HepG2 (cell line): Measurements from ENCODE around the gene SGMS1. TPM values are rescaled to one million over a fixed set of nuclear protein-coding genes. Genes with fewer than 3 reads are reported as not detected.

ENCODE experiments used
- ATAC-seq: fragments of 200-7000 bp; cut with Tn5 transposase; 3 replicates; pipeline ENCODE4 v1.9.1; 2020; ENCODE audit warnings: mild to moderate bottlenecking, moderate library complexity
- BruUV-seq: library from RNA; stranded (reverse); fragments of 400-500 nt; replicated peaks from 2 replicates; lab custom pipeline; 2021; lab: Mats Ljungman, UMichigan
- CTCF ChIA-PET: fragments of 300-600 bp; formaldehyde crosslinking; extraction: SDS; loops from one replicate; lab custom pipeline; 2021; ENCODE audit warnings: low total read pairs, inconsistent platforms, low intra/inter-chr PET ratio; lab: Yijun Ruan, JAX
- POLR2A ChIA-PET: fragments of 350-600 bp; sonication (Branson Sonifier 250); formaldehyde crosslinking; loops from one replicate; lab custom pipeline; 2020; ENCODE audit warnings: antibody characterized with exemption, inconsistent platforms; lab: Yijun Ruan, JAX
- DNase-seq: peaks from one replicate; pipeline ENCODE4 v3.0.0-alpha.2; 2015; ENCODE audit warnings: low spot score
- FAIRE-seq: peaks from 3 replicates; lab custom pipeline; 2011; peaks lifted over from hg19 to GRCh38; lab: Jason Lieb, UNC
- H2AFZ ChIP-seq: one replicate; pipeline ENCODE4 v1.6.1; 2011; ENCODE audit warnings: low read length, inconsistent platforms
- H3K27ac ChIP-seq: fragments of 300-600 bp; 3 replicates; pipeline ENCODE4 v1.8.0; 2011; ENCODE audit warnings: mixed run types, mild to moderate bottlenecking, mixed read lengths, low read length, inconsistent platforms; ENCODE audit not compliant: insufficient read depth; ENCODE audit errors: extremely low read length
- H3K27me3 ChIP-seq, 2 experiments: fragments of 200-600 bp in 1 of 2; 2 replicates in 1 of 2; 3 replicates in 1 of 2; pipeline versions ENCODE4 v1.6.0 to v1.8.0; 2011; ENCODE audit warnings: low read length in 2 of 2, mild to moderate bottlenecking in 2 of 2, moderate library complexity in 2 of 2, inconsistent platforms in 1 of 2; ENCODE audit not compliant: insufficient read depth in 2 of 2, control insufficient read depth in 1 of 2
- H3K36me3 ChIP-seq, 2 experiments: fragments of 200-600 bp in 1 of 2; replicated peaks in 1 of 2; 2 replicates in 1 of 2; 3 replicates in 1 of 2; pipeline versions ENCODE4 v1.5.1 to v1.8.0; 2011; ENCODE audit warnings: low read length in 2 of 2, inconsistent platforms in 1 of 2; ENCODE audit not compliant: insufficient read depth in 2 of 2, control insufficient read depth in 1 of 2
- H3K4me1 ChIP-seq: 2 replicates; pipeline ENCODE4 v1.5.1; 2012; ENCODE audit warnings: low read length, inconsistent platforms; ENCODE audit not compliant: insufficient read depth
- H3K4me2 ChIP-seq: 2 replicates; pipeline ENCODE4 v1.6.0; 2011; ENCODE audit warnings: low read depth, low read length, inconsistent platforms
- H3K4me3 ChIP-seq, 3 experiments: fragments of 200-600 bp in 1 of 3; sonication (generic), shearing (Covaris generic) in 1 of 3; replicated peaks in 1 of 3; 2 replicates each; pipeline ENCODE4 v1.5.1; 2011 to 2016; ENCODE audit warnings: low read length in 3 of 3, inconsistent platforms in 2 of 3, low read depth in 2 of 3, mild to moderate bottlenecking in 2 of 3, control low read depth in 1 of 3, mixed read lengths in 1 of 3; ENCODE audit not compliant: insufficient read depth in 1 of 3
- H3K79me2 ChIP-seq: one replicate; pipeline ENCODE4 v1.6.1; 2011; ENCODE audit warnings: low read length, inconsistent platforms; ENCODE audit not compliant: insufficient read depth
- H3K9ac ChIP-seq: 2 replicates; pipeline ENCODE4 v1.6.0; 2011; ENCODE audit warnings: mild to moderate bottlenecking, low read depth, low read length, inconsistent platforms; ENCODE audit not compliant: insufficient read depth
- H3K9me3 ChIP-seq: 2 replicates; pipeline ENCODE4 v1.5.1; 2012; ENCODE audit warnings: mild to moderate bottlenecking, low read length
- H4K20me1 ChIP-seq: 2 replicates; pipeline ENCODE4 v1.6.0; 2011; ENCODE audit warnings: inconsistent platforms, mild to moderate bottlenecking, low read length, moderate library complexity; ENCODE audit not compliant: insufficient read depth
- AKAP8 ChIP-seq: sonication (generic); formaldehyde crosslinking; IDR thresholded peaks from 2 replicates; pipeline ENCODE4 v1.5.1; 2020; ENCODE audit warnings: mild to moderate bottlenecking, missing genetic modification reagents
- ATAD3A ChIP-seq: sonication (generic); formaldehyde crosslinking; IDR thresholded peaks from 2 replicates; pipeline ENCODE4 v1.4.0; 2020; ENCODE audit warnings: missing genetic modification reagents
- BHLHE40 ChIP-seq: IDR thresholded peaks from 2 replicates; pipeline ENCODE4 v1.6.1; 2011; ENCODE audit warnings: low read length, improper control_type of control experiment
- DNMT3B ChIP-seq: conservative IDR thresholded peaks from 2 replicates; pipeline ENCODE4 v1.6.1; 2016; ENCODE audit warnings: missing biosample characterization, control low read depth
- KDM6A ChIP-seq: IDR thresholded peaks from 2 replicates; pipeline ENCODE4 v1.6.1; 2016; ENCODE audit warnings: low read depth
- NCOA1 ChIP-seq: sonication (generic); formaldehyde crosslinking; IDR thresholded peaks from 2 replicates; pipeline ENCODE4 v1.9.0; 2021; ENCODE audit warnings: missing genetic modification reagents
- NFKBIZ ChIP-seq: IDR thresholded peaks from 2 replicates; pipeline ENCODE4 v1.6.1; 2018; ENCODE audit warnings: missing genetic modification reagents, missing compliant biosample characterization
- POLR2AphosphoS2 ChIP-seq: IDR thresholded peaks from 2 replicates; pipeline ENCODE4 v1.6.1; 2011; ENCODE audit warnings: low read depth, low read length, improper control_type of control experiment
- SIN3B ChIP-seq: fragments of 150-350 bp; IDR thresholded peaks from 2 replicates; pipeline ENCODE4 v1.6.1; 2014; ENCODE audit warnings: low read length
- SOX5 ChIP-seq: IDR thresholded peaks from 2 replicates; pipeline ENCODE4 v1.6.1; 2016; ENCODE audit warnings: borderline replicate concordance
- TGIF2 ChIP-seq: IDR thresholded peaks from 2 replicates; pipeline ENCODE4 v1.6.1; 2016; ENCODE audit warnings: control low read depth, missing compliant biosample characterization
- ZBTB20 ChIP-seq: sonication (generic); formaldehyde crosslinking; IDR thresholded peaks from 2 replicates; pipeline ENCODE4 v1.8.1; 2023; ENCODE audit warnings: missing genetic modification reagents, low read depth, mild to moderate bottlenecking, borderline replicate concordance
- ZFP37 ChIP-seq: sonication (generic); formaldehyde crosslinking; IDR thresholded peaks from 2 replicates; pipeline ENCODE4 v1.4.0; 2020; ENCODE audit warnings: missing genetic modification reagents, borderline replicate concordance
- ZNF609 ChIP-seq: sonication (generic); formaldehyde crosslinking; IDR thresholded peaks from 2 replicates; pipeline ENCODE4 v1.4.0; 2020; ENCODE audit warnings: mild to moderate bottlenecking, missing genetic modification reagents, borderline replicate concordance
- ZNF768 ChIP-seq: sonication (generic); formaldehyde crosslinking; IDR thresholded peaks from 2 replicates; pipeline ENCODE4 v1.4.0; 2020; ENCODE audit warnings: missing genetic modification reagents
- WGBS: methylation state at CpG from one replicate; pipeline ENCODE4 v1.1.6; 2017; ENCODE audit warnings: low lambda C conversion rate; 5-methylcytosine and 5-hydroxymethylcytosine counted together
- in situ Hi-C: cut with HindIII; loops from 2 replicates; pipeline ENCODE4 v1.10.0; 2017; ENCODE audit warnings: low pct_unique_long_range_greater_than_20kb; ENCODE audit not compliant: extremely low pct_ligation_motif_present
- intact Hi-C: fragments of 100-400 bp; cut with micrococcal nuclease; formaldehyde crosslinking; loops from one replicate; pipeline ENCODE4 v1.10.0; 2022; ENCODE audit not compliant: unreplicated experiment
- polyA plus RNA-seq, 8 experiments: library from polyadenylated mRNA; depleted of rRNA in 3 of 8; stranded (reverse) in 7 of 8; unstranded in 1 of 8; fragments of >200 nt; fragmentation: Illumina TruSeq in 4 of 8; extraction: Trizol in 4 of 8; gene quantifications; 2 replicates each; pipeline versions ENCODE4 v1.2.1 to v1.2.3, GENCODE V29; 2011 to 2016; ENCODE audit warnings: low read depth in 4 of 8, missing spikeins in 1 of 8, mixed read lengths in 1 of 8; ENCODE audit not compliant: insufficient read depth in 1 of 8
- total RNA-seq, 5 experiments: library from RNA; depleted of rRNA; stranded (reverse); fragments of >200 nt; fragmentation: Illumina TruSeq; extraction: Trizol; gene quantifications; 2 replicates each; pipeline ENCODE4 v1.2.3, GENCODE V29; 2016; ENCODE audit warnings: low read depth in 1 of 5

Gene SGMS1
- total and polyA plus RNA-seq, 2 of the 13 experiments (the other 11 are each of a cell fraction or from before 2014, with no cell fraction given) = 6.5 to 15.1 TPM

- no TSS peak for BruUV-seq
- no peak for DNase-seq
- intact Hi-C loops = no loop called here
- no peak overlapping the region for H2AFZ ChIP-seq
- POLR2A ChIA-PET = no interaction called here
- ATAC-seq = no peak
- H3K9ac ChIP-seq = no peak overlapping the region
- H3K9me3 ChIP-seq = peaks cover 15% of the 10 kb centered on the region; the same call in 1 of the 2 replicates
- no peaks in the 10 kb centered on the region for H3K27me3 ChIP-seq
- H3K4me3 ChIP-seq = no peak overlapping the region
- H3K79me2 ChIP-seq = no peaks in the 10 kb centered on the region
- no peak for FAIRE-seq
- H3K4me1 ChIP-seq = no peaks in the 10 kb centered on the region
- TF ChIP-seq AKAP8 = no peak
- no peak for TF ChIP-seq NFKBIZ
- no peak for TF ChIP-seq ZNF609 (CRISPR knock-in tag)
- no peak for TF ChIP-seq ZBTB20
- TF ChIP-seq ZNF768 (CRISPR knock-in tag) = no peak
- TF ChIP-seq SOX5 (CRISPR knock-in tag) = no peak
- no peak for TF ChIP-seq DNMT3B (CRISPR knock-in tag)
- TF ChIP-seq ZFP37 (CRISPR knock-in tag) = no peak
- no peak for TF ChIP-seq ATAD3A
- no peak for TF ChIP-seq SIN3B
- no peak for TF ChIP-seq BHLHE40
- no peak for TF ChIP-seq NCOA1 (CRISPR knock-in tag)
- no peak for TF ChIP-seq POLR2AphosphoS2
- no peak for TF ChIP-seq TGIF2 (CRISPR knock-in tag)
- no peak for TF ChIP-seq KDM6A
- no peaks in the 10 kb centered on the region; a peak in 1 of 5 replicates for H3K36me3 ChIP-seq
- in situ Hi-C loops = no loop called here
- no peak overlapping the region for H3K27ac ChIP-seq
- CTCF ChIA-PET = no interaction called here
- WGBS = 92% methylated on average over 6 of the region's 9 CpGs
- no peak overlapping the region for H3K4me2 ChIP-seq
- no peaks in the 10 kb centered on the region for H4K20me1 ChIP-seq
These were observed 143.4 kb downstream of the SGMS1 start for GRCh38 chr10:50480054-50481007.
